ENCODE results near the gene DAP. TPM values are rescaled to one million over a fixed set of nuclear protein-coding genes. Genes with fewer than 3 reads are reported as not detected.
"Not testable (repeated sequence)": the region's sequence is repeated elsewhere in the genome, so short reads cannot be mapped to it uniquely, and the experiment has no call there.

Gene DAP
- polyA plus RNA-seq, 4 donors: 81.2 to 203 (median 142) TPM

DNA sequence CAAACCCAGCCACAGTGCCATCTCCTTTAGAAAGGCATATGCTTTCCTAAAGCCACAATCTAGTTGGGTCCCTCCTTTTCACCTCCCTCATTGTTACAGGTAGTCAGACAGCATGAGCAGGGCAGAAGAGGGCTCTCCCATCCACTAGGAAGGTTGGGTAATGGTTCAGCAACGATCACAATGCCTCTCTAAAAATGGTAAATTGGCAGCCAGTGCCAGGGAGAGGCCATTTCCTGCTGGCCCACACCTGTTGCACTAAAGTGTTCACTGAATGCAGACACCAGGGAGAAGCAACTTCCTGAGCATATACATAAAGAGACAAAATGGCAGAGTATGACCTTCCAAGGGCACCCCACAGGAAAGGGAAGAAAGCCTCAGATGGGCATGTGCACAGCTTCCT, 31.3 kb upstream of the DAP start:
- H3K27me3 ChIP-seq (ENCODE audit: control insufficient read depth in 3 of 3, insufficient read depth in 3 of 3, low read length in 3 of 3): no peaks in the 10 kb centered on the region
- H3K36me3 ChIP-seq (ENCODE audit: control insufficient read depth in 3 of 3, insufficient read depth in 2 of 3, low read depth in 1 of 3, low read length in 3 of 3): no peaks in the 10 kb centered on the region
- no peaks in the 10 kb centered on the region for H3K9me3 ChIP-seq (ENCODE audit: control insufficient read depth in 2 of 2, insufficient read depth in 1 of 2, low read depth in 1 of 2, low read length in 1 of 2)
- no peaks in the 10 kb centered on the region for H3K4me1 ChIP-seq (ENCODE audit: control insufficient read depth in 3 of 3, insufficient read depth in 2 of 3, low read depth in 1 of 3, low read length in 2 of 3)
- no peak for FAIRE-seq
- H3K27ac ChIP-seq (ENCODE audit: low read depth in 1 of 3, low read length in 2 of 3): no peak overlapping the region
- H3K4me3 ChIP-seq (ENCODE audit: low read depth in 1 of 3, low read length in 3 of 3): no peak overlapping the region
- WGBS, 3 donors: 38 to 46% (median 45%) methylated on average over 1 of the region's 1 CpG
- DNase-seq: no peak

DNA sequence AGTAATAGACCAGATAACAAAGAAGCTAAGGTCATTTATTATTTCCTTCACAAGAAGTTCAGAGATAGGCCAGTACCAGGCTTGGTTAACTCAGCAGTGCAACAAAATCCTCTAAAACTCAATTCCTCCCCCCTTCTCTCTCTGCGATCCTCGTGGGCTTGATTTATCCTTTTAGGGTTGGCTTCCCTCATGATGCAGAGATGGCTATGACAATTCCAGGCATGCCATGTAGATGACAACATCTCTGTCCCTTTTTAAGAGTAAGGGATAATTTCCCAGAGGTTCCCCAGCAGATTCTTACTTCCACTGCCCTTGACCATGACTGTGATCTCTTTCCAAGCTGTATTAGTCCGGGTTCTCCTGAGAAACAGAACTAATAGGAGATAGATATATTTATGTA, 28.7 kb upstream of the DAP start:
- FAIRE-seq (no peak), DNase-seq (no peak)
- WGBS, 3 donors: 70 to 86% (median 82%) methylated on average over 3 of the region's 3 CpGs

DNA sequence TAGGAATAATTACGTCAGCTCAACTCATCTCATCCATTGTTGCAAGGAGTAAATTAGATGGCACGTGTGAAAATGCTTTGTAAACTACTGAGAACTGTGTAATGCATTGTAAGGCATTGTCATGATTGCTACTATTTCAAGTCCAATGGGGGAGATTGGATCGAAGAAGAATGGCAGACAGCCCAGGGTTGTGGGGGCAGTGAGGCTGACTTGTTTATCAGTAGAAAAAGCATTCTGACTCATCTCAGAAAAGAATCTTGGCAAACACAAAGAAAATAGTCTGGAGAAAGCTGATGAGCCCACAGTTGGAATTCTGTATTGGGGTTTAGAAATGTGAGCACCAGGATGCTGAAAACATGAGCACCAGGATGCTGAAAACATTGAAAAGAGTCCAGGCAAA, 28.0 kb upstream of the DAP start:
- Histone ChIP-seq H3K4me1 (ENCODE audit: control insufficient read depth in 3 of 3, insufficient read depth in 2 of 3, low read depth in 1 of 3, low read length in 2 of 3) (no peaks in the 10 kb centered on the region), H3K36me3 (ENCODE audit: control insufficient read depth in 3 of 3, insufficient read depth in 2 of 3, low read depth in 1 of 3, low read length in 3 of 3) (no peaks in the 10 kb centered on the region), H3K27ac (ENCODE audit: low read depth in 1 of 3, low read length in 2 of 3) (no peak overlapping the region), H3K9me3 (ENCODE audit: control insufficient read depth in 2 of 2, insufficient read depth in 1 of 2, low read depth in 1 of 2, low read length in 1 of 2) (no peaks in the 10 kb centered on the region), H3K27me3 (ENCODE audit: control insufficient read depth in 3 of 3, insufficient read depth in 3 of 3, low read length in 3 of 3) (no peaks in the 10 kb centered on the region), H3K4me3 (ENCODE audit: low read depth in 1 of 3, low read length in 3 of 3) (no peak overlapping the region)
- 63 to 77% (median 76%) methylated on average over 3 of the region's 3 CpGs for WGBS, 3 donors
- no peak for FAIRE-seq
- no peak for DNase-seq

More for the DNA sequence above, 28.7 kb upstream of the DAP start:
- Histone ChIP-seq H3K4me3 (ENCODE audit: low read depth in 1 of 3, low read length in 3 of 3) (no peak overlapping the region), H3K27me3 (ENCODE audit: control insufficient read depth in 3 of 3, insufficient read depth in 3 of 3, low read length in 3 of 3) (no peaks in the 10 kb centered on the region), H3K9me3 (ENCODE audit: control insufficient read depth in 2 of 2, insufficient read depth in 1 of 2, low read depth in 1 of 2, low read length in 1 of 2) (no peaks in the 10 kb centered on the region), H3K4me1 (ENCODE audit: control insufficient read depth in 3 of 3, insufficient read depth in 2 of 3, low read depth in 1 of 3, low read length in 2 of 3) (no peaks in the 10 kb centered on the region), H3K27ac (ENCODE audit: low read depth in 1 of 3, low read length in 2 of 3) (peak overlapping the region in 1 of 3 donors; percentile 17), H3K36me3 (ENCODE audit: control insufficient read depth in 3 of 3, insufficient read depth in 2 of 3, low read depth in 1 of 3, low read length in 3 of 3) (no peaks in the 10 kb centered on the region)

DNA sequence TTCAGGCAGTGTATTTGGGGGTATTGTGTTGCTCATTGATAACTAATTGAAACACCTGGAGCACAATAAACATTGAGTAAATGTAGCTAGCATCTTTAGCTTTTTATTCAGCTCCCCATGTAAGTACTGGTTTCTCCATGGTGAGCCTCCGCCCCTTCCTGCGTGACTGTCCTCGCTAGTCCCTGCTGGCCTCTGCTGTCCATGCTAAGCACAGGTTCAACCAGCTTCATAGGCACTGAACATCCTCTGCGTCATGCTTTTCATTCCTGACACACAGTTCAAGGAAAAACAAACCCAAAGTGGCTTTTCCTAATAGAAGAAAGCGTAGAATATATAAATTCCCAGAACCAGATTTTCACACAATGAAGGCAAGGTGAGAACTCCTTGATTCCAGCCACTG, 27.3 kb upstream of the DAP start:
- no peak for FAIRE-seq
- Histone ChIP-seq H3K4me1 (ENCODE audit: control insufficient read depth in 3 of 3, insufficient read depth in 2 of 3, low read depth in 1 of 3, low read length in 2 of 3) (no peaks in the 10 kb centered on the region), H3K27ac (ENCODE audit: low read depth in 1 of 3, low read length in 2 of 3) (no peak overlapping the region)

DNA sequence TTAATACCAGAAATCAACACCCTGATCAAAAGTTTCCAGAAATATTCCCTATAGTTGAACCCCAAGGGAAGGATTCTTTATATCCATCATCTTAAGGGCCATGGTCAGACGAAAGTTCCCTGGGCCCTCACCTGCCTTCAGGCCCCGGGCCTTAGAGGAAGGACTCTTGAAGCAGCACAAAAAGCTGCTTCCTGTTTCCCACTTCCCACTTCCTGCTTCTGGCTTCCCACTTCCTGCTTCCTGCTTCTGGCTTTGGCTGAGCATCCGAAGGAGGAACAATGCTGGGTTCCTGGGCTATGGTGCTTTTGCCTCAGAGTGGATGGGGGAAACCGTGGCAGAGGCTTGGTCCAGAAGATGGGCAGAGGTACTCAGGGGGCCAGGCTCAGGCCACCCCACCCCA, 25.8 kb upstream of the DAP start:
- no peaks in the 10 kb centered on the region for H3K4me1 ChIP-seq (ENCODE audit: control insufficient read depth in 3 of 3, insufficient read depth in 2 of 3, low read depth in 1 of 3, low read length in 2 of 3)
- no peak for DNase-seq
- FAIRE-seq: no peak
- no peaks in the 10 kb centered on the region for H3K27me3 ChIP-seq (ENCODE audit: control insufficient read depth in 3 of 3, insufficient read depth in 3 of 3, low read length in 3 of 3)
- no peaks in the 10 kb centered on the region for H3K36me3 ChIP-seq (ENCODE audit: control insufficient read depth in 3 of 3, insufficient read depth in 2 of 3, low read depth in 1 of 3, low read length in 3 of 3)
- WGBS, 3 donors: 73 to 85% (median 79%) methylated on average over 4 of the region's 4 CpGs
- H3K9me3 ChIP-seq (ENCODE audit: control insufficient read depth in 2 of 2, insufficient read depth in 1 of 2, low read depth in 1 of 2, low read length in 1 of 2): no peaks in the 10 kb centered on the region
- H3K4me3 ChIP-seq (ENCODE audit: low read depth in 1 of 3, low read length in 3 of 3): no peak overlapping the region
- H3K27ac ChIP-seq (ENCODE audit: low read depth in 1 of 3, low read length in 2 of 3): no peak overlapping the region

More for the DNA sequence above, 27.3 kb upstream of the DAP start:
- Histone ChIP-seq H3K27me3 (ENCODE audit: control insufficient read depth in 3 of 3, insufficient read depth in 3 of 3, low read length in 3 of 3) (no peaks in the 10 kb centered on the region), H3K36me3 (ENCODE audit: control insufficient read depth in 3 of 3, insufficient read depth in 2 of 3, low read depth in 1 of 3, low read length in 3 of 3) (no peaks in the 10 kb centered on the region), H3K4me3 (ENCODE audit: low read depth in 1 of 3, low read length in 3 of 3) (no peak overlapping the region), H3K9me3 (ENCODE audit: control insufficient read depth in 2 of 2, insufficient read depth in 1 of 2, low read depth in 1 of 2, low read length in 1 of 2) (no peaks in the 10 kb centered on the region)
- 83 to 90% (median 89%) methylated on average over 5 of the region's 5 CpGs for WGBS, 3 donors
- DNase-seq: no peak

DNA sequence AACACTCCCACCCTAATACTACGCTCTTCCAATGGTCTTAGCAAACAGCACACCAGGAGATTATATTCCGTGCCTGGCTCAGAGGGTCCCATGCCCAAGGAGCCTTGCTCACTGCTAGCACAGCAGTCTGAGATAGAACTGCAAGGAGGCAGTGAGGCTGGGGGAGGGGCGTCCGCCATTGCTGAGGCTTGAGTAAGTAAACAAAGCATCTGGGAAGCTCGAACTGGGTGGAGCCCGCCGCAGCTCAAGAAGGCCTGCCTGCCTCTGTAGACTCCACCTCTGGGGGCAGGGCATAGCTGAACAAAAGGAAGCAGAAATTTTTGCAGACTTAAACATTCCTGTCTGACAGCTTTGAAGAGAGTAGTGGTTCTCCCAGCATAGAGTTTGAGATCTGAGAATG, 19.2 kb upstream of the DAP start:
- WGBS, 3 donors: 81 to 88% (median 87%) methylated on average over 7 of the region's 7 CpGs
- DNase-seq; H3K4me1 ChIP-seq (ENCODE audit: control insufficient read depth in 3 of 3, insufficient read depth in 2 of 3, low read depth in 1 of 3, low read length in 2 of 3); H3K27me3 ChIP-seq (ENCODE audit: control insufficient read depth in 3 of 3, insufficient read depth in 3 of 3, low read length in 3 of 3); FAIRE-seq; H3K9me3 ChIP-seq (ENCODE audit: control insufficient read depth in 2 of 2, insufficient read depth in 1 of 2, low read depth in 1 of 2, low read length in 1 of 2); H3K27ac ChIP-seq (ENCODE audit: low read depth in 1 of 3, low read length in 2 of 3); H3K36me3 ChIP-seq (ENCODE audit: control insufficient read depth in 3 of 3, insufficient read depth in 2 of 3, low read depth in 1 of 3, low read length in 3 of 3); H3K4me3 ChIP-seq (ENCODE audit: low read depth in 1 of 3, low read length in 3 of 3): not testable (repeated sequence)

DNA sequence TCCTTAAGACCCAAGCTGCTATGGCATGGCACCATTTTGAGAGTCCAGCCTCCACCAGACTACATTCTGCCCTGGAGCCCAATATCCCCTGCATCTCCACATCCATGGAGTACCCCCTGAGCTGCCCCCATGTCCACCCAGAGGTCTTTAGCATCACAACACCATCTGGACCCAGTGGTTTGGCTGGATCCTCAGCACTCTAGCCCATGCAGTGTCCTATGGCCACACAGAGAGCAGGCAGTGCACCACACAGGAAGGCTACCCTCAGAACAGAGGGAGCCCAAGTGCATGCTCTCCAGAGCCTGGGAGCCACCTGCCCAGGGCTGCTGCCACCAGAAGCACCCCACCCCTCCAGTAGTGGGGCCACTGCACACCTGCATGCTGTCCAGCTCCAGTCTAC, 18.6 kb upstream of the DAP start:
- FAIRE-seq: no peak
- Histone ChIP-seq H3K27ac (ENCODE audit: low read depth in 1 of 3, low read length in 2 of 3) (no peak overlapping the region), H3K27me3 (ENCODE audit: control insufficient read depth in 3 of 3, insufficient read depth in 3 of 3, low read length in 3 of 3) (peaks cover 0 to 4% (median 0%) of the 10 kb centered on the region in 3 donors), H3K36me3 (ENCODE audit: control insufficient read depth in 3 of 3, insufficient read depth in 2 of 3, low read depth in 1 of 3, low read length in 3 of 3) (no peaks in the 10 kb centered on the region), H3K9me3 (ENCODE audit: control insufficient read depth in 2 of 2, insufficient read depth in 1 of 2, low read depth in 1 of 2, low read length in 1 of 2) (no peaks in the 10 kb centered on the region), H3K4me1 (ENCODE audit: control insufficient read depth in 3 of 3, insufficient read depth in 2 of 3, low read depth in 1 of 3, low read length in 2 of 3) (no peaks in the 10 kb centered on the region), H3K4me3 (ENCODE audit: low read depth in 1 of 3, low read length in 3 of 3) (no peak overlapping the region)
- no peak for DNase-seq

DNA sequence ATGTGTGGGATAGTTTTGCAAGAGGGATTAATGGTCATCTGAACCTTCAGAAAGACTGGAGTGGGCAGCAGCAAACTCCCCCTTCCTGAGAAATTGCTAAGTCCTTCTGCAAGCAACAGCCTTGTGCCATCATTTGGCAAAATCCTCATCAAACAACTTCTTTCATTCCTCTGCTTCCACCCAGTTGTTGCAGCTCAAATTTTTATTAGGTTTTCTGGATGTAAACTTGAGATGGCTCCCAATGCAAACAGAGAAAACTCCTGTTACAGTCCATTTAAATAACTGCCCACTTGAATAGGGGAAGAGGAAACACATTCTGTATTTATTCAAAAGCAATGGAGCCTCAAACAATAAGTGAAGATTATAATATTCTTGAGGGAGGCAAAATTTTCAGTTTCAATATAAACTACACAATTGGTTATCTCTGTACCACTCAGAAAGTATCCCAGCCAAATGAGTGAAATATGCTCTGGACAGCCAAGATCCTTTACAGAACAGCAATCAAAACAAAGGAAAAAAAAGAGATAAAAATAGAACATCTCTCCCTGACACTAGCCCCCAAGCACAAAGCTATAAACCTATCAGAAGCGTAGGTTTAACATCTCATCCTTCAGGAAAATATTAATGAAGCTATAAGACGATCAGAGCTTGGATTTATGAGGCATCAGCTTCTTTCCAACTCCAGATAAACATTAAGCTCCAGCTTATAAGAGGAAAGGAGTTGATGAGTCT, 17.3 kb upstream of the DAP start:
- H3K9me3 ChIP-seq (ENCODE audit: control insufficient read depth in 2 of 2, insufficient read depth in 1 of 2, low read depth in 1 of 2, low read length in 1 of 2): no peaks in the 10 kb centered on the region
- H3K36me3 ChIP-seq (ENCODE audit: control insufficient read depth in 3 of 3, insufficient read depth in 2 of 3, low read depth in 1 of 3, low read length in 3 of 3): no peaks in the 10 kb centered on the region
- no peaks in the 10 kb centered on the region for H3K4me1 ChIP-seq (ENCODE audit: control insufficient read depth in 3 of 3, insufficient read depth in 2 of 3, low read depth in 1 of 3, low read length in 2 of 3)
- H3K4me3 ChIP-seq (ENCODE audit: low read depth in 1 of 3, low read length in 3 of 3): no peak overlapping the region
- no peak overlapping the region for H3K27ac ChIP-seq (ENCODE audit: low read depth in 1 of 3, low read length in 2 of 3)
- no peak for FAIRE-seq
- 38 to 55% (median 50%) methylated on average over 2 of the region's 2 CpGs for WGBS, 3 donors
- H3K27me3 ChIP-seq (ENCODE audit: control insufficient read depth in 3 of 3, insufficient read depth in 3 of 3, low read length in 3 of 3): peaks cover 0 to 4% (median 0%) of the 10 kb centered on the region in 3 donors
- no peak for DNase-seq

DNA sequence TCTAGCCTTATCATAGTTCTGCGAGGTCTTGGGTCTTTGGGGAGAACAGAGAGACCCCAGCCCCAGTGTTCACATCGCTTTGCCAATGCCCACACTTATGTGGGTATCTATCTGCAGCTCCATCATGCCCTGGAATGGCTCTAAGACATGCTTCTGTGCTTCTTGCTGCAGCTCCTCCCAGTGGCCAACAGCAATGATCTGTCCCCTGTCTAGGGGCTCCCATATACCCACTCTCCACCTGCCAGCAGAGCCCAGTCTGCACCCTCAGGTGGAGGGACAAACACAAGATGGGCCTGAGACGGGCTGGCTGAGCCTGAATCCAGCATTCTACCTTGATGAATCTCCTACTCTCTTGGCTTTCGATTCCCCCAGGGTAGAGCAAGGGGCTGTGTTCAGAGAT, 14.6 kb upstream of the DAP start:
- WGBS, 3 donors: 61 to 63% (median 63%) methylated on average over 4 of the region's 4 CpGs
- Histone ChIP-seq H3K4me1 (ENCODE audit: control insufficient read depth in 3 of 3, insufficient read depth in 2 of 3, low read depth in 1 of 3, low read length in 2 of 3) (no peaks in the 10 kb centered on the region), H3K4me3 (ENCODE audit: low read depth in 1 of 3, low read length in 3 of 3) (no peak overlapping the region), H3K27ac (ENCODE audit: low read depth in 1 of 3, low read length in 2 of 3) (no peak overlapping the region), H3K27me3 (ENCODE audit: control insufficient read depth in 3 of 3, insufficient read depth in 3 of 3, low read length in 3 of 3) (peaks cover 0 to 4% (median 0%) of the 10 kb centered on the region in 3 donors), H3K9me3 (ENCODE audit: control insufficient read depth in 2 of 2, insufficient read depth in 1 of 2, low read depth in 1 of 2, low read length in 1 of 2) (no peaks in the 10 kb centered on the region), H3K36me3 (ENCODE audit: control insufficient read depth in 3 of 3, insufficient read depth in 2 of 3, low read depth in 1 of 3, low read length in 3 of 3) (no peaks in the 10 kb centered on the region)
- FAIRE-seq (no peak), DNase-seq (no peak)

All from small intestine (tissue), 7 donors.